HFFc6 (cell line): ENCODE measurements around the gene RPRD1B. TPM values are rescaled to one million over a fixed set of nuclear protein-coding genes. Genes with fewer than 3 reads are reported as not detected.
A peak's percentile ranks its signal among the peaks of the same experiment; 100 is the strongest.
"Not testable (repeated sequence)": the region's sequence is repeated elsewhere in the genome, so short reads cannot be mapped to it uniquely, and the experiment has no call there.

ENCODE experiments used
- DNase-seq: peaks from one replicate; pipeline ENCODE4 v3.0.0-alpha.2; 2018
- H3K27ac Mint-ChIP-seq: 2 replicates; pipeline ENCODE4 v1.8.0; 2020; ENCODE audit warnings: mild to moderate bottlenecking, mixed read lengths
- H3K27me3 Mint-ChIP-seq: 2 replicates; pipeline ENCODE4 v1.8.0; 2021; ENCODE audit warnings: mild to moderate bottlenecking, moderate library complexity, mixed read lengths; ENCODE audit not compliant: insufficient read depth
- H3K36me3 Mint-ChIP-seq: 2 replicates; pipeline ENCODE4 v1.8.0; 2021; ENCODE audit warnings: low read depth, mixed read lengths
- H3K4me1 Mint-ChIP-seq: 2 replicates; pipeline ENCODE4 v1.8.0; 2020; ENCODE audit warnings: low read depth, mixed read lengths
- H3K4me3 Mint-ChIP-seq: 2 replicates; pipeline ENCODE4 v1.8.0; 2020; ENCODE audit warnings: mild to moderate bottlenecking, moderate library complexity, mixed read lengths
- H3K9me3 Mint-ChIP-seq: 2 replicates; pipeline ENCODE4 v1.8.0; 2020; ENCODE audit warnings: mild to moderate bottlenecking, mixed read lengths
- total RNA-seq, 6 experiments: library from RNA; stranded (reverse); fragmentation: NEBNext Ultra II Directional; extraction: Animal tissue kit (Norgen Biotek cat#: 25700); gene quantifications; 2 replicates in 1 of 6; 3 replicates in 5 of 6; pipeline ENCODE4 v1.2.3, GENCODE V29; 2021
- TF ChIP-seq, protein P1 (sequence below): fragments of 200-600 bp; sonication (generic); IDR thresholded peaks from 2 replicates; pipeline ENCODE4 v1.5.0; 2021; ENCODE audit warnings: antibody characterized with exemption, mild to moderate bottlenecking

The RPRD1B gene
- total RNA-seq, 6 experiments from 2014 or later: 15.9 to 20.2 (median 19.2) TPM

GRCh38 chr20:38098952-38099351 is 65.4 kb downstream of the RPRD1B start:
- TF ChIP-seq, protein P1, sequence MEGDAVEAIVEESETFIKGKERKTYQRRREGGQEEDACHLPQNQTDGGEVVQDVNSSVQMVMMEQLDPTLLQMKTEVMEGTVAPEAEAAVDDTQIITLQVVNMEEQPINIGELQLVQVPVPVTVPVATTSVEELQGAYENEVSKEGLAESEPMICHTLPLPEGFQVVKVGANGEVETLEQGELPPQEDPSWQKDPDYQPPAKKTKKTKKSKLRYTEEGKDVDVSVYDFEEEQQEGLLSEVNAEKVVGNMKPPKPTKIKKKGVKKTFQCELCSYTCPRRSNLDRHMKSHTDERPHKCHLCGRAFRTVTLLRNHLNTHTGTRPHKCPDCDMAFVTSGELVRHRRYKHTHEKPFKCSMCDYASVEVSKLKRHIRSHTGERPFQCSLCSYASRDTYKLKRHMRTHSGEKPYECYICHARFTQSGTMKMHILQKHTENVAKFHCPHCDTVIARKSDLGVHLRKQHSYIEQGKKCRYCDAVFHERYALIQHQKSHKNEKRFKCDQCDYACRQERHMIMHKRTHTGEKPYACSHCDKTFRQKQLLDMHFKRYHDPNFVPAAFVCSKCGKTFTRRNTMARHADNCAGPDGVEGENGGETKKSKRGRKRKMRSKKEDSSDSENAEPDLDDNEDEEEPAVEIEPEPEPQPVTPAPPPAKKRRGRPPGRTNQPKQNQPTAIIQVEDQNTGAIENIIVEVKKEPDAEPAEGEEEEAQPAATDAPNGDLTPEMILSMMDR: no peak
- no peak for DNase-seq
- Mint-ChIP-seq H3K4me3 (no peak overlapping the region), H3K27me3 (no peaks in the 10 kb centered on the region), H3K4me1 (peaks cover 34% of the 10 kb centered on the region), H3K9me3 (peaks cover 8% of the 10 kb centered on the region), H3K27ac (peak overlapping the region; percentile 12; the same call in 1 of the 2 replicates), H3K36me3 (peaks cover 12% of the 10 kb centered on the region)

DNA sequence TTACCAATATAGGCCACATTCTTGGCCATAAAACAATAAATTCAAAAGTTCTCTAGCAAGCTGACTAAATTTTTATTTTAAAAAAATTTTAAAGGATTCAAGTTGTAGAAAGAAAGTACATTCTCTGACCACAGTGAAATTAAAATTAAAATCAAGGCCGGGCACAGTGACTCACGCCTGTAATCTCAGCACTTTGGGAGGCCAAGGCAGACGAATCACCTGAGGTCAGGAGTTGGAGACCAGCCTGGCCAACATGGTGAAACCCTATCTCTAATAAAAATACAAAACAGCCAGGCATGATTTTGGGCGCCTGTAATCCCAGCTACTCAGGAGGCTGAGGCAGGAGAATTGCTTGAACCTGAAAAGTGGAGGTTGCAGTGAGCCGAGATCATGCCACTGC is 68.7 kb downstream of the RPRD1B start:
- peaks cover 12% of the 10 kb centered on the region for H3K36me3 Mint-ChIP-seq
- not testable (repeated sequence) for H3K9me3 Mint-ChIP-seq, H3K4me3 Mint-ChIP-seq, H3K27ac Mint-ChIP-seq, H3K27me3 Mint-ChIP-seq, DNase-seq
- peaks cover 15% of the 10 kb centered on the region for H3K4me1 Mint-ChIP-seq

DNA sequence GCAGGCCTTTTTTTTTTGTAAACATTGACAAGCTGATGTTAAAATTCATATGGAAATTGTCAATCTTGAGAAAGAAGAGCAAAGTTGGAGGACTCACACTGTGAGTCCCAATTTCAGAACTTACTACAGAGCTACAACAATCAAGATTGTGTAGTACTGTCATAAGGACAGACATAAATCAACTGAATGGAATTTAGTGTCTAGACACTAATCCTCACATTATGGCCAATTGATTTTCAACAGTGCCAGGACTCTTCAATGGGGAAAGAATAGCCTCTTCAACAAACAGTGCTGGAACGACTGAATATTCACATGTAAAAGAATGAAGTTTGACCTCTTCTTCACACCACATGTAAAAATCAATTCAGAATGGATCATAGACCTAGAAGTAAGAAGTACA is 70.7 kb downstream of the RPRD1B start:
- H3K4me1 Mint-ChIP-seq: peaks cover 13% of the 10 kb centered on the region
- H3K9me3 Mint-ChIP-seq: peaks cover 8% of the 10 kb centered on the region
- TF ChIP-seq, protein P1: no peak
- H3K4me3 Mint-ChIP-seq: no peak overlapping the region
- no peak for DNase-seq
- H3K27ac Mint-ChIP-seq: no peak overlapping the region
- H3K36me3 Mint-ChIP-seq: peaks cover 12% of the 10 kb centered on the region
- peaks cover 1% of the 10 kb centered on the region; the same call in 1 of the 2 replicates for H3K27me3 Mint-ChIP-seq

DNA sequence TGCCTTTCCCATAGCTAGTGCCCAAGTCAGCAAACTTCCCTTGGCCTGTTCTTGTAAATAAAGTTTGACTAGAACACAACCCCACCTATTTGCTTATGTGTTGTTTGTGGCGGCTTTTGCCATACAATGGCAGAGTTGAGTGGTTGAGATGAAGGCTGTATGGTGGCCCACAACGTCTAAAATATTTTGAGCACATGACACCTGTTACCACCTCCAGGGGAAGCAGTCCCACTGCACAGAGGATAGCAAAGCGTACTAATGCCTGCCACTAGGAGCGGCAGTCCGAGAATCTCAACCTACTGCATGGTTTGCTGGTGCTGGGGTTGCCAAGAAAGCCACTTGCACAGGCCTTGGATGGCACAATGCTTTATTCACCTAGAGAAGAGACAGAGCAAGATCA is 72.9 kb downstream of the RPRD1B start:
- Mint-ChIP-seq H3K36me3 (no peaks in the 10 kb centered on the region; the same call in 1 of the 2 replicates), H3K27ac (no peak overlapping the region), H3K4me3 (no peak overlapping the region), H3K9me3 (no peaks in the 10 kb centered on the region; the same call in 1 of the 2 replicates), H3K4me1 (peaks cover 34% of the 10 kb centered on the region), H3K27me3 (peaks cover 1% of the 10 kb centered on the region; the same call in 1 of the 2 replicates)
- TF ChIP-seq, protein P1: no peak
- DNase-seq: no peak

DNA sequence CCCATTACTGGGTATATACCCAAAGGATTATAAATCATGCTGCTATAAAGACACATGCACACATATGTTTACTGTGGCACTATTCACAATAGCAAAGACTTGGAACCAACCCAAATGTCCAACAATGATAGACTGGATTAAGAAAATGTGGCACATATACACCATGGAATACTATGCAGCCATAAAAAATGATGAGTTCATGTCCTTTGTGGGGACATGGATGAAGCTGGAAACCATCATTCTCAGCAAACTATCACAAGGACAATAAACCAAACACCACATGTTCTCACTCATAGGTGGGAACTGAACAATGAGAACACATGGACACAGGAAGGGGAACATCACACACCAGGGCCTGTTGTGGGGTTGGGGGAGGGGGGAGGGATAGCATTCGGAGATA is 73.8 kb downstream of the RPRD1B start:
- peaks cover 41% of the 10 kb centered on the region for H3K4me1 Mint-ChIP-seq
- not testable (repeated sequence) for H3K9me3 Mint-ChIP-seq

DNA sequence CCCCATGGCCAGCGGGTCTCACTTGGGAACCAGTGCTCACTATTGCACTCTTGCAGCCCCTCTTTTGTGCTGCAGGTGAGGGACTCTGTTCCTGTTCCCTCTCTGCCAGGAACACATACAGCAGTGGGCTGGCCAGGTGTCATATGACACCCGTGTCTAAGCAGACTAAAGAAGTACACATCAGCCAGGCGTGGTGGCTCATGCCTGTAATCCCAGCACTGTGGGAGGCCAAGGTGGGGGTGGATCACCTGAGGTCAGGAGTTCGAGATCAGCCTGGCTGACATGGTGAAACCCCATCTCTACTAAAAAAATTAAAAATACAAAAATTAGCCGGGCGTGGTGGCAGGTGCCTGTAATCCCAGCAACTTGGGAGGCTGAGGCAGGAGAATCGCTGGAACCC is 74.4 kb downstream of the RPRD1B start:
- not testable (repeated sequence) for H3K9me3 Mint-ChIP-seq, H3K36me3 Mint-ChIP-seq

More for the DNA sequence above, 73.8 kb downstream of the RPRD1B start:
- not testable (repeated sequence) for H3K36me3 Mint-ChIP-seq, H3K27ac Mint-ChIP-seq, DNase-seq, H3K27me3 Mint-ChIP-seq, H3K4me3 Mint-ChIP-seq

GRCh38 chr20:38108438-38108985 is 75.0 kb downstream of the RPRD1B start:
- peaks cover 1% of the 10 kb centered on the region; the same call in 1 of the 2 replicates for H3K27me3 Mint-ChIP-seq

More for the DNA sequence above, 74.4 kb downstream of the RPRD1B start:
- DNase-seq, H3K4me3 Mint-ChIP-seq, H3K27me3 Mint-ChIP-seq, H3K27ac Mint-ChIP-seq: not testable (repeated sequence)
- peaks cover 41% of the 10 kb centered on the region for H3K4me1 Mint-ChIP-seq

More at GRCh38 chr20:38108438-38108985, 75.0 kb downstream of the RPRD1B start:
- peak overlapping the region; percentile 64 for H3K27ac Mint-ChIP-seq
- no peak overlapping the region; the same call in 1 of the 2 replicates for H3K4me3 Mint-ChIP-seq
- peak; percentile 47 for DNase-seq
- no peaks in the 10 kb centered on the region; the same call in 1 of the 2 replicates for H3K9me3 Mint-ChIP-seq
- peaks cover 45% of the 10 kb centered on the region for H3K4me1 Mint-ChIP-seq
- TF ChIP-seq, protein P1: no peak
- H3K36me3 Mint-ChIP-seq: no peaks in the 10 kb centered on the region
